ENCODE data around the gene SLC7A8. TPM values are rescaled to one million over a fixed set of nuclear protein-coding genes. Genes with fewer than 3 reads are reported as not detected.

The SLC7A8 gene
- total and polyA plus RNA-seq, 10 of the 15 experiments (the other 5 are each of a cell fraction or from before 2014, with no cell fraction given): 0.06 to 0.28 (median 0.21) TPM; not detected in 7

DNA sequence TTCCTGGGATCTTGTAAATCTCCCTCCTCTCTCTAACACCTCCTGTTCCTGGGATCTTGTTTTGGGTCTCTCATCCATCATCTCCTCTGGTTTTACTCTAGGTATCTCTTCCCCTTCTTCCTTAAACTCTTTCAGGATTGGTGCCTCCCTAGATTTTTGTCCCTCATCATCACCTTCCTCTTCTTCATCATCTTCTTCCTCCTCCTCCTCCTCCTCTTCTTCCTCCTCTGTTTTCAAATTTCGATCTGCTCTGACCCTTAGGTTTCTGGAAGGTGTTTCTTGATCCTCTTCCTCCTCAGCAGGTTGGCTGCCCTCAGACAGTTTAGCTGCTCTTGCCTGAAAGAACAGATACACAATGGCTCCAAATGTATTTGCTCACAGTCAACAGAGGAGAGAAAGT lies 103.0 kb downstream of the SLC7A8 start:
- H3K9ac ChIP-seq (ENCODE audit: control insufficient read depth, insufficient read depth, low read length): no peak overlapping the region

DNA sequence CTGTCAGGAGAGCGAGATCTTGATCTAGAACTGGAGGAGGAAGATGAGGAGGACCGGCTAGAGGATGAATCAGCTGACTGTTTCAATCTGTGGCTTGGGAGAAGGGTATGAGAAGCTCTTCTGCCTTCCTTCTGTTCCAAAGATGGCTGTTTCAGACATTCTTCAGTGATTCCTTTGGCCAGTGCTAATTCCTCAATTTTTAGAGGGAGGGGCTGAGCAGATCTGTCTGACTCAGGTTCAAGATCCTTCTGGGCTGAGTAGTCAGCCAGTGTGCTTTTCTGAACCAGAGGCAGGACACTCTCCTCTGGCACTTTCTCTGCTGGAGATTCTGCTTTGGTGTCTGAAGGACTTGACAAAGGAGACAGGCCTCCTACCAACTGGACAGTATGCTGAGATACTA lies 103.7 kb downstream of the SLC7A8 start:
- Histone ChIP-seq H3K4me1 (ENCODE audit: control insufficient read depth, insufficient read depth, low read length) (no peaks in the 10 kb centered on the region), H3K27ac (ENCODE audit: control insufficient read depth, insufficient read depth) (no peak overlapping the region), H3K9ac (ENCODE audit: control insufficient read depth, insufficient read depth, low read length) (no peak overlapping the region), H3K9me3 (replicated peaks; ENCODE audit: control insufficient read depth, insufficient read depth, low read length) (no peaks in the 10 kb centered on the region), H3K79me2 (ENCODE audit: control insufficient read depth, insufficient read depth, low read length) (no peaks in the 10 kb centered on the region), H3K4me2 (ENCODE audit: control insufficient read depth, insufficient read depth) (no peak overlapping the region), H3K4me3 (no peak overlapping the region), H2AFZ (ENCODE audit: control insufficient read depth, low read depth, low read length) (no peak overlapping the region), H3K27me3 (replicated peaks in 1 of 2; ENCODE audit: control insufficient read depth in 2 of 2, insufficient read depth in 2 of 2, low read length in 1 of 2) (no peaks in the 10 kb centered on the region), H3K36me3 (ENCODE audit: control insufficient read depth in 2 of 2, insufficient read depth in 2 of 2, low read length in 1 of 2) (peaks cover 25 to 60% of the 10 kb centered on the region in 2 experiments), H4K20me1 (ENCODE audit: control insufficient read depth, insufficient read depth) (no peaks in the 10 kb centered on the region)
- ChIA-PET POLR2A (no interaction called here), SMC1A (ENCODE audit: uncharacterized antibody, unreplicated experiment) (interaction anchor here (0.5 to 2.1 kb wide), 5 partner anchors 9 to 755 kb away, joined by 3 to 8 read pairs (median 3); partner anchors contain the start of gene ACIN1), CTCF (interaction anchor here (1.0 to 7.5 kb wide), 6 partner anchors 11 to 93 kb away, joined by 3 to 80 read pairs (median 20); partner anchors contain the start of genes ACIN1 and C14orf119), RAD21 (ENCODE audit: unreplicated experiment) (no interaction called here)
- no peak for FAIRE-seq
- 94% methylated on average over 2 of the region's 2 CpGs for WGBS (ENCODE audit: insufficient coverage, insufficient replicate concordance, low lambda C conversion rate, missing lambda C conversion rate)
- in situ Hi-C loops (cut with MboI) (no loop called here), intact Hi-C loops (cut with micrococcal nuclease; ENCODE audit: unreplicated experiment) (no loop called here)
- ATAC-seq: no peak
- no peak for DNase-seq (ENCODE audit: low read depth, low spot score)
- BruUV-seq (replicated peaks): no TSS peak
- TF ChIP-seq TARDBP (IDR thresholded peaks at IDR 0.05; ENCODE audit: borderline replicate concordance) (no peak), TCF12 (IDR thresholded peaks at IDR 0.05; ENCODE audit: low read depth, low read length) (no peak), STAT3 (IDR thresholded peaks at IDR 0.05; ENCODE audit: low read depth, low read length) (no peak), STAT1 (conservative IDR thresholded peaks at IDR 0.05) (no peak)
- TF ChIP-seq, protein P1, sequence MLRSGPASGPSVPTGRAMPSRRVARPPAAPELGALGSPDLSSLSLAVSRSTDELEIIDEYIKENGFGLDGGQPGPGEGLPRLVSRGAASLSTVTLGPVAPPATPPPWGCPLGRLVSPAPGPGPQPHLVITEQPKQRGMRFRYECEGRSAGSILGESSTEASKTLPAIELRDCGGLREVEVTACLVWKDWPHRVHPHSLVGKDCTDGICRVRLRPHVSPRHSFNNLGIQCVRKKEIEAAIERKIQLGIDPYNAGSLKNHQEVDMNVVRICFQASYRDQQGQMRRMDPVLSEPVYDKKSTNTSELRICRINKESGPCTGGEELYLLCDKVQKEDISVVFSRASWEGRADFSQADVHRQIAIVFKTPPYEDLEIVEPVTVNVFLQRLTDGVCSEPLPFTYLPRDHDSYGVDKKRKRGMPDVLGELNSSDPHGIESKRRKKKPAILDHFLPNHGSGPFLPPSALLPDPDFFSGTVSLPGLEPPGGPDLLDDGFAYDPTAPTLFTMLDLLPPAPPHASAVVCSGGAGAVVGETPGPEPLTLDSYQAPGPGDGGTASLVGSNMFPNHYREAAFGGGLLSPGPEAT (IDR thresholded peaks at IDR 0.05; ENCODE audit: low read depth): no peak

More for the DNA sequence above, 103.0 kb downstream of the SLC7A8 start:
- intact Hi-C loops (cut with micrococcal nuclease; ENCODE audit: unreplicated experiment) (no loop called here), in situ Hi-C loops (cut with MboI) (no loop called here)
- FAIRE-seq: no peak
- Histone ChIP-seq H3K36me3 (ENCODE audit: control insufficient read depth in 2 of 2, insufficient read depth in 2 of 2, low read length in 1 of 2) (peaks cover 25 to 61% of the 10 kb centered on the region in 2 experiments), H3K27me3 (replicated peaks in 1 of 2; ENCODE audit: control insufficient read depth in 2 of 2, insufficient read depth in 2 of 2, low read length in 1 of 2) (no peaks in the 10 kb centered on the region), H4K20me1 (ENCODE audit: control insufficient read depth, insufficient read depth) (no peaks in the 10 kb centered on the region), H3K9me3 (replicated peaks; ENCODE audit: control insufficient read depth, insufficient read depth, low read length) (no peaks in the 10 kb centered on the region), H3K27ac (ENCODE audit: control insufficient read depth, insufficient read depth) (no peak overlapping the region), H3K4me3 (no peak overlapping the region), H3K79me2 (ENCODE audit: control insufficient read depth, insufficient read depth, low read length) (no peaks in the 10 kb centered on the region), H3K4me2 (ENCODE audit: control insufficient read depth, insufficient read depth) (no peak overlapping the region), H2AFZ (ENCODE audit: control insufficient read depth, low read depth, low read length) (no peak overlapping the region), H3K4me1 (ENCODE audit: control insufficient read depth, insufficient read depth, low read length) (no peaks in the 10 kb centered on the region)
- TF ChIP-seq, protein P2, sequence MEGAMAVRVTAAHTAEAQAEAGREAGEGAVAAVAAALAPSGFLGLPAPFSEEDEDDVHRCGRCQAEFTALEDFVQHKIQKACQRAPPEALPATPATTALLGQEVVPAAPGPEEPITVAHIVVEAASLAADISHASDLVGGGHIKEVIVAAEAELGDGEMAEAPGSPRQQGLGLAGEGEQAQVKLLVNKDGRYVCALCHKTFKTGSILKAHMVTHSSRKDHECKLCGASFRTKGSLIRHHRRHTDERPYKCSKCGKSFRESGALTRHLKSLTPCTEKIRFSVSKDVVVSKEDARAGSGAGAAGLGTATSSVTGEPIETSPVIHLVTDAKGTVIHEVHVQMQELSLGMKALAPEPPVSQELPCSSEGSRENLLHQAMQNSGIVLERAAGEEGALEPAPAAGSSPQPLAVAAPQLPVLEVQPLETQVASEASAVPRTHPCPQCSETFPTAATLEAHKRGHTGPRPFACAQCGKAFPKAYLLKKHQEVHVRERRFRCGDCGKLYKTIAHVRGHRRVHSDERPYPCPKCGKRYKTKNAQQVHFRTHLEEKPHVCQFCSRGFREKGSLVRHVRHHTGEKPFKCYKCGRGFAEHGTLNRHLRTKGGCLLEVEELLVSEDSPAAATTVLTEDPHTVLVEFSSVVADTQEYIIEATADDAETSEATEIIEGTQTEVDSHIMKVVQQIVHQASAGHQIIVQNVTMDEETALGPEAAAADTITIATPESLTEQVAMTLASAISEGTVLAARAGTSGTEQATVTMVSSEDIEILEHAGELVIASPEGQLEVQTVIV (IDR thresholded peaks at IDR 0.05; ENCODE audit: borderline replicate concordance, partially characterized antibody): peak; percentile 22
- TF ChIP-seq POLR2AphosphoS5 (IDR thresholded peaks at IDR 0.05; ENCODE audit: low read length): no peak
- 100% methylated on average over 1 of the region's 1 CpG for WGBS (ENCODE audit: insufficient coverage, insufficient replicate concordance, low lambda C conversion rate, missing lambda C conversion rate)
- no peak for DNase-seq (ENCODE audit: low read depth, low spot score)
- SMC1A ChIA-PET (ENCODE audit: uncharacterized antibody, unreplicated experiment): interaction anchor here (0.7 to 2.1 kb wide), 5 partner anchors 10 to 14 kb away, joined by 3 to 8 read pairs (median 3); partner anchors contain the start of gene ACIN1
- ATAC-seq: no peak
- no TSS peak for BruUV-seq (replicated peaks)
- RAD21 ChIA-PET (ENCODE audit: unreplicated experiment): no interaction called here
- POLR2A ChIA-PET: interaction anchor here (0.6 to 0.7 kb wide), 3 partner anchors 13 to 128 kb away, joined by 3 to 6 read pairs (median 3); no protein-coding TSS in a partner anchor
- CTCF ChIA-PET: interaction anchor here (1.0 to 7.5 kb wide), 7 partner anchors 8 to 94 kb away, joined by 3 to 80 read pairs (median 6); partner anchors contain the start of genes ACIN1 and C14orf119

Data from GM12878 (cell line).